Naive thymus-derived CD8-positive, alpha-beta T cell (primary cell): ENCODE data around the gene PPP1R1B. TPM values are rescaled to one million over a fixed set of nuclear protein-coding genes. Genes with fewer than 3 reads are reported as not detected.

Experiments
- ATAC-seq, 2 donors: fragments of 150-1000 bp; cut with Tn5 transposase in 1 of 2; sonication (Bioruptor Pico), chemical (Tn5 transposase) in 1 of 2; 1 replicate in 1 of 2; 2 replicates in 1 of 2; pipeline ENCODE4 v1.10.0; 2021; ENCODE audit warnings: mild to moderate bottlenecking in 2 of 2, moderate library complexity in 2 of 2
- POLR2A ChIA-PET: fragments of 350-600 bp; sonication (Branson Sonifier 250); formaldehyde crosslinking; loops from one replicate; lab custom pipeline; 2021; ENCODE audit warnings: antibody characterized with exemption; lab: Charles Lee
- DNase-seq, 10 donors: peaks; one replicate each; pipeline versions ENCODE4 v3.0.0 to v3.0.0-alpha.2; 2020 to 2022
- H3K27ac Mint-ChIP-seq, 10 donors: one replicate each; pipeline ENCODE4 v1.8.0; 2020 to 2022; ENCODE audit warnings: mild to moderate bottlenecking in 10 of 10, mixed read lengths in 10 of 10, moderate library complexity in 4 of 10, inconsistent platforms in 1 of 10
- H3K27me3 Mint-ChIP-seq, 5 donors: one replicate each; pipeline ENCODE4 v1.8.0; 2021 to 2022; ENCODE audit warnings: mixed read lengths in 5 of 5
- H3K36me3 Mint-ChIP-seq, 3 donors: one replicate each; pipeline ENCODE4 v1.8.0; 2020 to 2022; ENCODE audit warnings: mixed read lengths in 3 of 3, mild to moderate bottlenecking in 2 of 3, inconsistent platforms in 1 of 3
- H3K4me1 Mint-ChIP-seq, 4 donors: one replicate each; pipeline ENCODE4 v1.8.0; 2021 to 2022; ENCODE audit warnings: mixed read lengths in 4 of 4
- H3K4me3 Mint-ChIP-seq, 10 donors: one replicate each; pipeline ENCODE4 v1.8.0; 2020 to 2022; ENCODE audit warnings: mild to moderate bottlenecking in 10 of 10, mixed read lengths in 10 of 10, moderate library complexity in 6 of 10, inconsistent platforms in 1 of 10
- H3K9me3 Mint-ChIP-seq, 9 donors: one replicate each; pipeline ENCODE4 v1.8.0; 2020 to 2022; ENCODE audit warnings: mixed read lengths in 9 of 9, mild to moderate bottlenecking in 3 of 9, inconsistent platforms in 1 of 9, moderate library complexity in 1 of 9
- polyA plus RNA-seq, 3 donors: library from polyadenylated mRNA; unstranded; fragments of 300-500 nt; fragmentation: Illumina TruSeq; gene quantifications; one replicate each; pipeline ENCODE4 v1.2.3, GENCODE V29; 2021
- total RNA-seq, 8 experiments: library from RNA in 2 of 8; stranded (reverse) in 2 of 8; gene quantifications; one replicate each; pipeline ENCODE4 v1.2.3 and lab custom pipeline; 2021 to 2026

PPP1R1B gene
- total and polyA plus RNA-seq, 5 experiments from 2014 or later = not detected

DNA sequence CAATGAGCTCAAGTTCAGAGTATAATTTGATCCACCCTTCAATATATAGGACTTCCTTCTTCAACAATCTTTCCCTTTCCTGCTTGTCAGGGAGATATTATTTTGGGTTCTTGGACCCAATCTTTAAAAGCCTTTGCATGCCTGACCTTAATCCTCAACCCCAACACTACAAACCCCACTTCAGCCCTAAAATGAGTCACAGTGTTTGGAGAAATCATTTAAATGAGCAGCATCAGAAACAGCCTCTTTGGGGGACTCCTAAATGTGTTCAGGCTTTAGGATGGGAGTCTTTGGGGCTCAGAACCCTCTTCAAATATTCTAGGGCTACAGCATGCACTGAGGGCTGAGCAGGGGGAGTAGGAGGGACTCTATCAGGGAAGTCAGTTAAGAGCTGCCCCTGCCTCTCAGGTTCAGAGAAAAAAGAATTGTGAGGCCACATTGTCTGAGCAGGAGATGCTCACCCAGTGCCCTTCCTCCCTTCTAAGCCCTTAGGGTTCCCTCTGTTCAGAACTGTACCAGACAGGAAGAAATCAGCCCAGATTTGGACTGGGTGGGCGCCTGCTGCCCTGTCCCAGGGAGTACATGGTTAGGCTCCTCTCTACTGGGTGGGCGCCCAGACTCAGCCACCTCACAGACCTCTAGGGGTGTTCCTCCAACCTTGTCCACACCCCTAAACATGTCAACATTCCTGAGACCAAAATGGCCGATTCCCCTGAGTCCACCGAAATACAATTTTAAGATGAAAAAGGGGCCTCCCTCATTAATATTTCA lies 24.0 kb upstream of the PPP1R1B start:
- Mint-ChIP-seq H3K4me1 (peaks cover 13 to 57% (median 39%) of the 10 kb centered on the region in 4 donors), H3K4me3 (peak overlapping the region in 1 of 10 donors; percentile 9), H3K9me3 (no peaks in the 10 kb centered on the region), H3K36me3 (peaks cover 0 to 2% (median 0%) of the 10 kb centered on the region in 3 donors), H3K27ac (no peak overlapping the region), H3K27me3 (peaks cover 29 to 85% (median 55%) of the 10 kb centered on the region in 5 donors)
- ATAC-seq (no peak), DNase-seq (no peak)
- POLR2A ChIA-PET = no interaction called here

GRCh38 chr17:39603304-39604016 lies 23.3 kb upstream of the PPP1R1B start:
- peak overlapping the region in 7 of 10 donors; percentile 9 to 50 (median 30) for H3K4me3 Mint-ChIP-seq

DNA sequence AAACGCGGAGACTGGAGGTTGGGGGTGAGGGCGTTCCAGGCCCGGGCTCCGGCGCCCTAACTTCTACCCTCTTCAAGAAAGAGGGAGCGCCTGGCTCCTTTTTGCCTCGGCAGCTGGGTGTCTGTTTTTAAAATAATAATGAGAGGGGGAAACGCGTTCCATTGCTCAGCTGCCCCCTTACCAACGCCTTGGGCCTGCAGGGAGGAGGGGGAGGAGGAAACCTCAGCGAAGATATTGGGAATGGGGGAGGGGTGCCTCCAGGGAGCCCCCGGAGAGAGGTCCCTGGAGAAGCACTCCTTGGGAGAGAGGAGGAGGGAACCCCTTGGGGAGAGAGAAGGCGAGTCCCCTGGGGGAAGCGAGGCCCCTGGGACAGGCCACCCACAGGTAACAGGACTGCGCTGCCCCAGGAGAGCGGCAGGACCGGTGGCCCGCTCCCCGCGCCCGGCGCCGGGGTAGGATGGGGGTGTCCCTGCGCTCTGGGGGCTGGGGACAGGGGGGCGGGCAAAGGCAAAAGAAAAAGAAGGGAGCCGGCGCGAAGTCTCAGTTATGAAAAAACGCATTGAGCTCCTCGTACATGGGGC lies 21.8 kb upstream of the PPP1R1B start:
- H3K4me3 Mint-ChIP-seq = peak overlapping the region in 9 of 10 donors; percentile 30 to 77 (median 62)
- H3K36me3 Mint-ChIP-seq = peaks cover 0 to 2% (median 0%) of the 10 kb centered on the region in 3 donors
- no peak overlapping the region for H3K27ac Mint-ChIP-seq
- POLR2A ChIA-PET = no interaction called here
- H3K4me1 Mint-ChIP-seq = peaks cover 7 to 35% (median 25%) of the 10 kb centered on the region in 4 donors
- DNase-seq = no peak
- H3K27me3 Mint-ChIP-seq = peaks cover 33 to 83% (median 52%) of the 10 kb centered on the region in 5 donors
- peak; percentile 13 to 18 for ATAC-seq
- no peaks in the 10 kb centered on the region for H3K9me3 Mint-ChIP-seq

More at GRCh38 chr17:39603304-39604016, 23.3 kb upstream of the PPP1R1B start:
- Mint-ChIP-seq H3K9me3 (no peaks in the 10 kb centered on the region), H3K4me1 (peaks cover 11 to 49% (median 32%) of the 10 kb centered on the region in 4 donors), H3K27ac (peak overlapping the region in 2 of 10 donors; percentile 25 to 40), H3K36me3 (peaks cover 0 to 2% (median 0%) of the 10 kb centered on the region in 3 donors), H3K27me3 (peaks cover 27 to 83% (median 49%) of the 10 kb centered on the region in 5 donors)
- POLR2A ChIA-PET = no interaction called here
- DNase-seq (no peak), ATAC-seq (no peak)

- peaks cover 31 to 81% (median 49%) of the 10 kb centered on the region in 5 donors for H3K27me3 Mint-ChIP-seq
- H3K27ac Mint-ChIP-seq = no peak overlapping the region
- H3K4me3 Mint-ChIP-seq = peak overlapping the region in 9 of 10 donors; percentile 30 to 72 (median 64)
- POLR2A ChIA-PET = no interaction called here
- peaks cover 0 to 2% (median 0%) of the 10 kb centered on the region in 3 donors for H3K36me3 Mint-ChIP-seq
- DNase-seq = no peak
- no peaks in the 10 kb centered on the region for H3K9me3 Mint-ChIP-seq
- peak; percentile 32 to 43 for ATAC-seq
- peaks cover 6 to 30% (median 25%) of the 10 kb centered on the region in 4 donors for H3K4me1 Mint-ChIP-seq
Observed at GRCh38 chr17:39605492-39606433, 21.0 kb upstream of the PPP1R1B start.

DNA sequence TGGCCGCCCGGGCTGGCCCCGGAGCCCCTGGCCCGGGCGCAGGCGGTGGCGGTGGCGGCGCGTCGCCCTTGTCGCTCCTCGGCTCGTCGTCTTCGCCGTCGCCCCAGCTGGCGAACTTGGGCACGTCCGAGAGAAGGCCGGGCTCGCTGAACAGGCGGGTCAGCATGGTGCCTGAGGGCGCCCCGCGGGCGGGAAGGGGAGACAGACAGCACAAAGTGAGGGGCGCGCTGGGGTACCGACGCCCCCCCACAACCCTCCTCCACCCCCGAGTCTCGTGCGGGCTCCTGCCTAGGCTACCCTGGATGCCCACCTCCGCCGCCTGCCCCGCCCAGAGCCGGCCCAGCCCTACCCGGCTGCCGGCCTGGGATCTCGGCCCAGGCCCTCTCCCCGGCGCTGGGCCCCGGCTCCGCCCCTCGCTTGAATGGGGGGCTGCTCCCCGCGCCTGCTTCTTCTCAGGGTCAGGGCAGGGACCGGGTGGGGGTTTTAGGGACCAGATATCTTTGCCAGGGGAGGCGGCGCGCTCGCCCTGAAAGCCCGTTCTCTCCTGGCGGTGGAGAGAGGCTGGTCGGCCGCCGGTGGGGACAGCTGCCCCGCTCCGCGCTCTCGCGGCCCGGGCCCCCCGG lies 20.2 kb upstream of the PPP1R1B start:
- Mint-ChIP-seq H3K27ac (no peak overlapping the region), H3K36me3 (no peaks in the 10 kb centered on the region), H3K4me3 (peak overlapping the region in 2 of 10 donors; percentile 64 to 68), H3K27me3 (peaks cover 30 to 79% (median 46%) of the 10 kb centered on the region in 5 donors), H3K9me3 (no peaks in the 10 kb centered on the region), H3K4me1 (peaks cover 6 to 30% (median 25%) of the 10 kb centered on the region in 4 donors)
- POLR2A ChIA-PET = no interaction called here
- ATAC-seq (peak; percentile 11 to 35), DNase-seq (no peak)

- no peak for DNase-seq
- POLR2A ChIA-PET = no interaction called here
- H3K36me3 Mint-ChIP-seq = no peaks in the 10 kb centered on the region
- H3K4me3 Mint-ChIP-seq = peak overlapping the region in 6 of 10 donors; percentile 43 to 73 (median 56)
- H3K27ac Mint-ChIP-seq = no peak overlapping the region
- peaks cover 6 to 30% (median 25%) of the 10 kb centered on the region in 4 donors for H3K4me1 Mint-ChIP-seq
- ATAC-seq = no peak
- H3K27me3 Mint-ChIP-seq = peaks cover 25 to 72% (median 39%) of the 10 kb centered on the region in 5 donors
- no peaks in the 10 kb centered on the region for H3K9me3 Mint-ChIP-seq
Observed at GRCh38 chr17:39607057-39607850, 19.5 kb upstream of the PPP1R1B start.

GRCh38 chr17:39607851-39608130 lies 19.0 kb upstream of the PPP1R1B start, which contains the start of gene NEUROD2:
TSS of gene NEUROD2 (minus strand) at chr17:39607920. CDS start at chr17:39606599, 1,321 bp downstream.
- POLR2A ChIA-PET = no interaction called here
- ATAC-seq (peak in 1 of 2 donors; percentile 20), DNase-seq (no peak)
- Mint-ChIP-seq H3K27me3 (peaks cover 21 to 68% (median 35%) of the 10 kb centered on the region in 5 donors), H3K27ac (no peak within 1 kb of the TSS), H3K9me3 (no peaks in the 10 kb centered on the region), H3K4me1 (peaks cover 6 to 30% (median 24%) of the 10 kb centered on the region in 4 donors), H3K4me3 (peak within 1 kb of the TSS in 6 of 10 donors; percentile 43 to 73 (median 60)), H3K36me3 (no peaks in the 10 kb centered on the region)

- Mint-ChIP-seq H3K4me1 (peaks cover 6 to 26% (median 21%) of the 10 kb centered on the region in 4 donors), H3K27me3 (peaks cover 17 to 67% (median 34%) of the 10 kb centered on the region in 5 donors), H3K27ac (no peak overlapping the region), H3K4me3 (peak overlapping the region in 4 of 10 donors; percentile 8 to 68 (median 48)), H3K36me3 (no peaks in the 10 kb centered on the region), H3K9me3 (no peaks in the 10 kb centered on the region)
- POLR2A ChIA-PET = interaction anchor here (0.6 kb wide), 1 partner anchor 279 kb away, joined by 7 read pairs; no protein-coding TSS in a partner anchor
- ATAC-seq (no peak), DNase-seq (no peak)
Observed at GRCh38 chr17:39608142-39608981, 18.4 kb upstream of the PPP1R1B start.

- H3K4me3 Mint-ChIP-seq = peak overlapping the region in 1 of 10 donors; percentile 38
- POLR2A ChIA-PET = interaction anchor here (0.6 kb wide), 1 partner anchor 278 kb away, joined by 7 read pairs; no protein-coding TSS in a partner anchor
- H3K36me3 Mint-ChIP-seq = no peaks in the 10 kb centered on the region
- no peak overlapping the region for H3K27ac Mint-ChIP-seq
- H3K27me3 Mint-ChIP-seq = peaks cover 16 to 58% (median 29%) of the 10 kb centered on the region in 5 donors
- ATAC-seq = no peak
- no peak for DNase-seq
- H3K9me3 Mint-ChIP-seq = no peaks in the 10 kb centered on the region
- H3K4me1 Mint-ChIP-seq = peaks cover 6 to 19% (median 15%) of the 10 kb centered on the region in 4 donors
Observed at GRCh38 chr17:39609416-39610025, 17.2 kb upstream of the PPP1R1B start.
